ENCODE results near the gene HPSE2.
"Not testable (repeated sequence)": the region's sequence is repeated elsewhere in the genome, so short reads cannot be mapped to it uniquely, and the experiment has no call there.

HPSE2 gene

DNA sequence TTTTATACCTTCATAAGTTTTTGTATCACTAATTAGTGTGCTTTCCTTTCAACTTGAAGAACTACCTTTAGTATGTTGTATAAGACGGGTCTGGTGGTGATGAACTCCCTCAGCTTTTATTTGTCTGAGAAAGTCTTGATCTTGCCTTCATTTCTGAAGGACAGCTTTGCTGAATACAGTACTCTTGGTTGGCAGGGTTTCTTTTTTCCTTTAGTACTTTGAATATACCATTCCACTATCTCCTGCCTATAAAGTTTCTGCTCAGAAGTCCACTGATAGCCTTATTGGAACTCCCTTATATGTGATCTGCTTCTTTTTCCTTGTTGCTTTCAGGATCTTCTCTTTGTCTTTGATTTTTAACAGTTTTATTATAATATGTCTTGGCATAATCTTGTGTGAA lies 230.9 kb downstream of the HPSE2 start:
- DNase-seq = no peak

DNA sequence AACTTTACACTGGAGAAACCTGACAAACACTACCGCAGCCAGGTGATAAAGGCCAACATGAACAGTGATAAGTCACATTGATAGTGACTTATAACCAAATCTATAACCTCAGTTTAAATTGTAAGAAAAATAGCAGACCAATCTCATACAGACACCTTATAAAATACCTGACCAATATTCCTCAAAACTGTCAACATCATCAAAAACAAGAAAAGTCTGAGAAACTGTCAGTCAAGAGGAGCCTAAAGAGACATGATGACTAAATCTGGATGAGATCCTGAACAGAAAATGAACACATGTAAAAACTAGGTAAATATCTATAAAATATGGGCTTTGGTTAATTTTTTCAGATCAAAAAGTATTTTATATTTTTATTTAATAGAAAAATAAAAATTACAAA lies 233.3 kb downstream of the HPSE2 start:
- DNase-seq = no peak

DNA sequence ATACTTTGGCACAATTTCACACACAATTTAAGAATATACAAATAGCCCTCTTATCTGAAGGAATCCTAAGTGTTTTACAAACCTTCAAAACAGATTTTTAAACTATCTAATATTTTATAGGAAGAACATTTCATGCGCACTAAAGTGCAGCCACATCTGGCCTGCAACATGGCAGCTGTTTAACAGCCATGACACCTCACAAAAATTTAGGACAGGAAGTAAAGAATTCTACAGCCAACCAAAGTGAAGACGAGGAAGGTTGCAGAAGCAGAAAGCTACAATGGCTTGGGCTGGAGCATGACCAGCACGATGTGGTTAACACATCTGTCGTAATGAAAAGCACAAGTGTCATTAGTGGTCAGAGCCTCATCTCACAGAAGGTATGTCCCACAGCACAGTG lies 238.1 kb downstream of the HPSE2 start:
- DNase-seq = no peak

- DNase-seq = no peak
Measured at GRCh38 chr10:98994030-98994429, 241.6 kb downstream of the HPSE2 start.

DNA sequence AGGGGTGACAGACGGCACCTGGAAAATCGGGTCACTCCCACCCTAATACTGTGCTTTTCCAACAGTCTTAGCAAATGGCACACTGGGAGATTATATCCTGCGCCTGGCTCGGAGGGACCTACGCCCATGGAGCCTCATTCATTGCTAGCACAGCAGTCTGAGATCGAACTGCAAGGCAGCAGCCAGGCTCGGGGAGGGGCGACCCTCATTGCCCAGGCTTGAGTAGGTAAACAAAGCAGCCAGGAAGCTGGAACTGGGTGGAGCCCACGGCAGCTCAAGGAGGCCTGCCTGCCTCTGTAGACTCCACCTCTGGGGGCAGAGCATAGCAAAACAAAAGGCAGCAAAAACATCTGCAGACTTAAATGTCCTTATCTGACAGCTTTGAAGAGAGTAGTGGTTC lies 251.9 kb downstream of the HPSE2 start:
- DNase-seq = not testable (repeated sequence)

GRCh38 chr10:98980353-98980752 lies 255.3 kb downstream of the HPSE2 start:
- no peak for DNase-seq

DNA sequence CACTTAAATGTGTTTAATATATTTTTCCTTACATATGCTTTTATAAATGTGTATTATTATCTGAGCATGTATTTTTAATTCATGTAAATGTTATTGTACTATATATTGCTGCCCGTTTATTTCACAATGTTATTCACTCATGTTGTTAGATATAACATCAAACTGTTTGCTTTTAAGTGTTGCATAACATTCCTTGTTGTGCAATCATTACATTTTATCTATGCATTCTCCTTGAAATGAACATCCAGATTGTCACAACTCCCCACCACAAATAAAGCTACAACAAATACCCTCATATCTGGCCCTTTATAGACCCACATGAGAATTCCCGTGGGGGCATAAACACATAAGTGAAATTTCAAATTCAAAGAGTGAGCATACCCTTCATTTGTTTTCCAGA lies 264.2 kb downstream of the HPSE2 start:
- no peak for DNase-seq

DNA sequence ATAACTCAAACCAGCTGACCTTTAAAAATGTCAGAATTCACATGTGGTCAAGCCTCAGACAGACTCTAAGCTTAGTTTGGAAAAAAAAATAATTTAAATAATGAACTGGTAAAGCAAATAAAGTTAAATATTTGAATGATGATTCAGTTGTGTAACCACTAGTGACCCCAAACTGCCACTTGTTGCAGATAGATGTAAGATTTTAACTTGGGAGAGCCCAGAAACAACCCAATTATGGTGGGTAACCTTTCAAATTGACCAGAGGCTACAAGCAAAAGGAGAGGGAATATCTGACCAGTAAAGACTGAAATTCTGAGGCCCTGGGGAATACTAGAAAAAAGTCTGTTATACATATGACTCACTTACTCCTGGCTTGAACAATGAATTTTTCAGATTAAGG lies 268.1 kb downstream of the HPSE2 start:
- peak; percentile 50 for DNase-seq

- no peak for DNase-seq
Measured at GRCh38 chr10:98963608-98964007, 272.0 kb downstream of the HPSE2 start.

- DNase-seq = no peak
Measured at GRCh38 chr10:98959379-98959778, 276.3 kb downstream of the HPSE2 start.

DNA sequence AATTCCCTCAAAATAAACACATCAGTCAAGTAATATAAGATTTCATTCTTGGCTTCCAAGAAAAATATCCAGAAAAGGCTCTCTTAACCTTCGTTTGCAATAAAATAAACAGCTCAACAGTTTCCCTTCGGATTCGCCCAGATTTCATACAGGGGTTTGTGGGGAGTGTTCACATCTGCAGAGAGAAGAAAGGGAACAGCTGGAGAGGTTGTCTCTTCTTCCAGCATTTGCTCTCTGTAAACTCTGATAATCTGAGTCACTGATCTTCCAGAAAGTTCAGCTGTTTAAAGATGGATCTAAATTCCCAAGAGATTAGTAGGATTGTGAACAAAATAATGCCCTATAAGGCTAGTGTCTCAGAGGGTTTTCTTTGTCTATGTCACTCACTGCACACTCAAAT lies 277.9 kb downstream of the HPSE2 start:
- peak; percentile 43 for DNase-seq

GRCh38 chr10:98956576-98957260 lies 278.9 kb downstream of the HPSE2 start:
- peak; percentile 82 for DNase-seq

GRCh38 chr10:98953251-98953650 lies 282.4 kb downstream of the HPSE2 start:
- no peak for DNase-seq

GRCh38 chr10:98951269-98952000 lies 284.2 kb downstream of the HPSE2 start:
- peak; percentile 6 for DNase-seq

- no peak for DNase-seq
Measured at GRCh38 chr10:98950106-98950505, 285.5 kb downstream of the HPSE2 start.

GRCh38 chr10:98949306-98949705 lies 286.3 kb downstream of the HPSE2 start:
- DNase-seq = no peak

- DNase-seq = no peak
Measured at GRCh38 chr10:98943681-98944080, 292.0 kb downstream of the HPSE2 start.

GRCh38 chr10:98929709-98930108 lies 305.9 kb downstream of the HPSE2 start:
- no peak for DNase-seq

- DNase-seq = no peak
Measured at GRCh38 chr10:98925651-98926050, 310.0 kb downstream of the HPSE2 start.

GRCh38 chr10:98924526-98924925 lies 311.1 kb downstream of the HPSE2 start:
- DNase-seq = no peak

GRCh38 chr10:98921316-98921715 lies 314.3 kb downstream of the HPSE2 start:
- no peak for DNase-seq

DNA sequence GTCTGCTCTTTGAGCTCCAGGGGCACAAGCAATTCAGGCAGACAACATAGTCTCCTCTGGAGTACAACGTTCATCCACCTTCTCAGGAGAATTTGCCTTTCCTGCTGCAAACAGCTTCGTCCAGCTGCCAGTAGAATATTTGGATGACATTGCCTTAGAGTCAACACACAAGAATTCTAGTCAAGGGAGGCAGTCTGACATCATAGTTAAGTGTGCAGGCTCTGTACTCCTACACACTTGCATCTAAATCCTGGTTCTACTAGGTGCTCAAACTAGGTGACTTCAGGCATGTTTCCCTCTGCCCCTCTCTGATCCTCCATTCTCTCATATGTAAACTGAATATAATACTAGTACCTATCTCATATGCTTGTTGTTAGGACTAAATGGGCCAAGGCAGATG lies 314.8 kb downstream of the HPSE2 start:
- no peak for DNase-seq

DNA sequence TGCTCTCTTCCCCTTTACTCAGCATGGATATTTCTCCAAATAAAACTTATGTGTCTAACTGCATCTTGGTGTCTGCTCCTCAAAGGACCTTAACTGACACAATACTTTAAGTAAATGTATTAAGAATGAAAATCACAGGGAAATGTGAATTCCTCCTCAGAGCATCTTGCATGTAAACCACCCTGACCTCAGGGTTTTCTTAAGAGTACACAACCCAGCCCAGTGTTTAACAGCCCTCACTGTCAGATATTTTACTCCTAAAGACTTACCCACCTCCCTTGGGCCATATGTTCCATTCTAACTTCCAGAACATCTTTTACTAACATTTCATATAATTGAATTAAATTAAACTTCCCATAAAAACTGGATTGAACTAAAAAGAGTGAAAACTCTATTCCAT lies 315.3 kb downstream of the HPSE2 start:
- no peak for DNase-seq

GRCh38 chr10:98919899-98920298 lies 315.8 kb downstream of the HPSE2 start:
- DNase-seq = no peak

All from fibroblast of skin of back (primary cell).